Measurements from ENCODE around the gene CITED4.

CITED4 gene

GRCh38 chr1:40894455-40894854 is 32.3 kb upstream of the CITED4 start:
- no peak for TF ChIP-seq CTCF (IDR thresholded peaks at IDR 0.05; ENCODE audit: low read depth, low read length)
- no peak for DNase-seq (ENCODE audit: extremely low read depth, low read depth)

DNA sequence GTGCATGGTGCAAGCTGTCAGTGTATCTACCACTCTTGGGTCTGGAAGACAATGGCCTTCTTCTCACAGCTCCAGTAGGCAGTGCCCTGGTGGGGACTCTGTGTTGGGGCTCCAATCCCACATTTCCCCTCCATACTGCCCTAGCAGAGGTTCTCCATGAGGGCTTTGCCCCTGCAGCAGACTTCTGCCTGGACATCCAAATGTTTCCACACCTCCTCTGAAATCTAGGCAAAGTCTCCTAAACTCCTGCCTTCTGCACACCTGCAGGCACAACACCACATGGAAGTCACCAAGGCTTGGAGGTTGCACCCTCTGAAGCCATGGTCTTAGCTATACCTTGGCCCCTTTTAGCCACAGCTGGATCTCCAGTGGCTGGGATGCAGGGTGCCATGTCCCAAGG is 31.8 kb upstream of the CITED4 start:
- DNase-seq (ENCODE audit: extremely low read depth, low read depth): no peak
- no peak for TF ChIP-seq CTCF (IDR thresholded peaks at IDR 0.05; ENCODE audit: low read depth, low read length)

- TF ChIP-seq CTCF (IDR thresholded peaks at IDR 0.05; ENCODE audit: low read depth, low read length): no peak
- DNase-seq (ENCODE audit: extremely low read depth, low read depth): no peak
Measured at GRCh38 chr1:40892354-40892753, 30.2 kb upstream of the CITED4 start.

DNA sequence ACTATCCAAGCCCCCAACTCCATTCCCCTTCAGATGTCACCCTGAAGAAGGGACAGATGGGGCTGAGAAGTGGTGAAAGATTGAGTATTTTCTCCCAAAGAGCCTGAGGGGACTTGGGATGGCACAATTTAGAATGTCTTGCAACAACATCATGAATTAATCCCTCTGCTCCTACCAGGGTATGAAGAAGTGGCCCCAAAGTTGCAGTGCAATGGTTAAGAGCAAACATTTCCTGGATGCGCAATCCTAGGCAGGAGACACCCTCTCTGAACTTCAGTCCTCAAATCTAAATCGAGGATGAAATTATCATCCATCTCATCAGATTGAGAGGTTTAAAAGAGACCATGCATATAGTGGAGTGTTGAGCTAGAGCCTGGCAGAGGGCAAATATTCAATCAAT is 28.6 kb upstream of the CITED4 start:
- TF ChIP-seq CTCF (IDR thresholded peaks at IDR 0.05; ENCODE audit: low read depth, low read length): no peak
- DNase-seq (ENCODE audit: extremely low read depth, low read depth): no peak

DNA sequence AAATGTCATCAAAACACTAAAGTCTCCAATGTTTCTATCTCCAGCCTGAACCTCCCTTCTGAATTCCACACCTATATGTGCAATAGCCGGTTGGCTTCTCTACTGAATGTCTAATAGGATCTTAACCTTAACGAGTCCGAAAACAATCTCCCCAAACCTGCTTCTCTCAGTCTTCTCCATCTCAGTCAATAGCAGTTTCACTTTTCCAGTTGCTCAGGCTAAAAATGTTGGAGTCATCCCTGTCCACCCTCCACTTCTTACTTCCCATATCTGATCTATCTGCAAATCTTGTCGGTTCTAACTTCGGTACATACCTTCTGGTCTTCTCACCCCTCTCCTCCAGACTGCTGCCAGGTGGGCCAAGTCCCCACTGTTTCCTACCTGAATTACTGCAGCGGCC is 25.5 kb upstream of the CITED4 start:
- TF ChIP-seq CTCF (IDR thresholded peaks at IDR 0.05; ENCODE audit: low read depth, low read length): no peak
- no peak for DNase-seq (ENCODE audit: extremely low read depth, low read depth)

GRCh38 chr1:40887012-40887378 is 24.8 kb upstream of the CITED4 start:
- TF ChIP-seq CTCF (IDR thresholded peaks at IDR 0.05; ENCODE audit: low read depth, low read length): no peak
- no peak for DNase-seq (ENCODE audit: extremely low read depth, low read depth)

GRCh38 chr1:40886318-40887011 is 24.3 kb upstream of the CITED4 start:
- TF ChIP-seq CTCF (IDR thresholded peaks at IDR 0.05; ENCODE audit: low read depth, low read length): no peak
- no peak for DNase-seq (ENCODE audit: extremely low read depth, low read depth)

All from AG09319 (cell line).